K562 (cell line): ENCODE results near the gene TDRD9. TPM values are rescaled to one million over a fixed set of nuclear protein-coding genes. Genes with fewer than 3 reads are reported as not detected.

Experiments used
- ARID3B ChIP-seq: fragments of 250-450 bp; sonication (Bioruptor Pico); IDR thresholded peaks from 2 replicates; pipeline ENCODE4 v1.4.0; 2020; ENCODE audit warnings: borderline replicate concordance
- CTCF ChIP-seq, 3 experiments: IDR thresholded peaks in 2 of 3; conservative IDR thresholded peaks in 1 of 3; 2 replicates each; pipeline ENCODE4 v1.5.1; 2011 to 2012; ENCODE audit warnings: low read length in 3 of 3, mild to moderate bottlenecking in 3 of 3, control low read depth in 2 of 3, improper control_type of control experiment in 1 of 3, inconsistent platforms in 1 of 3, low read depth in 1 of 3, mixed read lengths in 1 of 3, moderate library complexity in 1 of 3; ENCODE audit not compliant: insufficient read depth in 2 of 3
- ESRRB ChIP-seq: fragments of 250-450 bp; sonication (Bioruptor Pico); IDR thresholded peaks from 2 replicates; pipeline ENCODE4 v1.5.0; 2020; ENCODE audit warnings: mild to moderate bottlenecking, moderate library complexity, borderline replicate concordance
- KHSRP ChIP-seq: fragments of 450-650 bp; IDR thresholded peaks from 2 replicates; pipeline ENCODE4 v1.6.1; 2017
- RAD21 ChIP-seq, 2 experiments: fragments of 250-450 bp in 1 of 2; fragments of 450-650 bp in 1 of 2; sonication (Bioruptor Pico) in 1 of 2; formaldehyde crosslinking in 1 of 2; IDR thresholded peaks in 1 of 2; conservative IDR thresholded peaks in 1 of 2; 2 replicates each; pipeline versions ENCODE4 v1.4.0 to v1.8.0; 2020 to 2022; ENCODE audit warnings: mild to moderate bottlenecking in 2 of 2, moderate library complexity in 1 of 2
- RB1 ChIP-seq: fragments of 450-650 bp; IDR thresholded peaks from 2 replicates; pipeline ENCODE4 v1.6.1; 2017; ENCODE audit warnings: low read depth, mild to moderate bottlenecking
- SMC3 ChIP-seq: conservative IDR thresholded peaks from 2 replicates; pipeline ENCODE4 v1.6.1; 2011; ENCODE audit warnings: low read depth, low read length, improper control_type of control experiment; ENCODE audit not compliant: insufficient read depth
- ZBTB43 ChIP-seq: sonication (generic); formaldehyde crosslinking; IDR thresholded peaks from 2 replicates; pipeline ENCODE4 v1.8.0; 2023; ENCODE audit warnings: mild to moderate bottlenecking, missing genetic modification reagents
- polyA plus RNA-seq, 8 experiments: library from polyadenylated mRNA; depleted of rRNA in 4 of 8; stranded (reverse) in 5 of 8; unstranded in 3 of 8; fragments of >200 nt; fragmentation: Nextera tagmentation in 2 of 8; fragmentation: Illumina TruSeq in 1 of 8; extraction: Ambion mirVana in 2 of 8; extraction: Trizol in 1 of 8; gene quantifications; 2 replicates each; pipeline versions ENCODE4 v1.2.1 to v1.2.3, GENCODE V29; 2011 to 2014; ENCODE audit warnings: inconsistent platforms in 1 of 8, missing spikeins in 1 of 8
- total RNA-seq, 7 experiments: library from RNA; depleted of rRNA in 6 of 7; stranded (reverse); fragments of >200 nt in 6 of 7; fragmentation: Illumina TruSeq in 2 of 7; extraction: Trizol in 2 of 7; gene quantifications; 2 replicates each; pipeline versions ENCODE4 v1.2.1 to v1.2.3, GENCODE V29; 2011 to 2021; ENCODE audit warnings: low replicate concordance in 1 of 7
- TF ChIP-seq, protein P1 (sequence below), 2 experiments: fragments of 450-650 bp; formaldehyde crosslinking in 1 of 2; IDR thresholded peaks; 2 replicates each; pipeline versions ENCODE4 v1.4.0 to v1.6.1; 2014 to 2020; ENCODE audit warnings: mild to moderate bottlenecking in 2 of 2, borderline replicate concordance in 1 of 2, low read depth in 1 of 2
- TF ChIP-seq, protein P2 (sequence below): fragments of 450-650 bp; IDR thresholded peaks from 2 replicates; pipeline ENCODE4 v1.6.1; 2016

TDRD9 gene
- total and polyA plus RNA-seq, 9 of the 15 experiments (the other 6 are each of a cell fraction or from before 2014, with no cell fraction given): 0.04 to 0.14 (median 0.04) TPM; not detected in 5

DNA sequence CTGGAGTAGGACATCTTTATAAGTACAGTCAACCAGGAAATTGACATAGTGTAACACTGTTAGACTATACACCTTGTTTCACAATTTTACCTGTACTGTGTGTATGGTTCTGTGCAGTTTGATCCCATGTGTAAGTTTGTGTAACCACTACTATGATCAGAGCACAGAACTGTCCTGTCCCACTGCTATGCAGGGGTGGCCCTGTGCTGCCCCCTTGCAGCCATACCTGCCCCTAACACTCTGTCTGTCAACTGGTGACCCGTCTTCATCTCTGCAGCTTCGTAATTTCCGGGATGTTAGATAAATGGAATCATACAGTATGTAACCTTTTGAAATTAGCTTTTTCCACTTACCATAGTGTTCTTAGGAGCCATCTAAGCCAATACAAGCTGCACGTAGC, 72.7 kb downstream of the TDRD9 start (continued):
- TF ChIP-seq ZBTB43: no peak
- peak; percentile 45; the same call in 1 of the 2 replicates for TF ChIP-seq SMC3
- peak; percentile 6 to 62; a peak in 2 of 4 replicates for TF ChIP-seq RAD21 (CRISPR knock-in tag; conservative IDR thresholded peaks at IDR 0.05 in 1 of 2, IDR thresholded peaks at IDR 0.05 in 1 of 2)
- TF ChIP-seq ARID3B: no peak
- TF ChIP-seq KHSRP: no peak
- TF ChIP-seq, protein P1, sequence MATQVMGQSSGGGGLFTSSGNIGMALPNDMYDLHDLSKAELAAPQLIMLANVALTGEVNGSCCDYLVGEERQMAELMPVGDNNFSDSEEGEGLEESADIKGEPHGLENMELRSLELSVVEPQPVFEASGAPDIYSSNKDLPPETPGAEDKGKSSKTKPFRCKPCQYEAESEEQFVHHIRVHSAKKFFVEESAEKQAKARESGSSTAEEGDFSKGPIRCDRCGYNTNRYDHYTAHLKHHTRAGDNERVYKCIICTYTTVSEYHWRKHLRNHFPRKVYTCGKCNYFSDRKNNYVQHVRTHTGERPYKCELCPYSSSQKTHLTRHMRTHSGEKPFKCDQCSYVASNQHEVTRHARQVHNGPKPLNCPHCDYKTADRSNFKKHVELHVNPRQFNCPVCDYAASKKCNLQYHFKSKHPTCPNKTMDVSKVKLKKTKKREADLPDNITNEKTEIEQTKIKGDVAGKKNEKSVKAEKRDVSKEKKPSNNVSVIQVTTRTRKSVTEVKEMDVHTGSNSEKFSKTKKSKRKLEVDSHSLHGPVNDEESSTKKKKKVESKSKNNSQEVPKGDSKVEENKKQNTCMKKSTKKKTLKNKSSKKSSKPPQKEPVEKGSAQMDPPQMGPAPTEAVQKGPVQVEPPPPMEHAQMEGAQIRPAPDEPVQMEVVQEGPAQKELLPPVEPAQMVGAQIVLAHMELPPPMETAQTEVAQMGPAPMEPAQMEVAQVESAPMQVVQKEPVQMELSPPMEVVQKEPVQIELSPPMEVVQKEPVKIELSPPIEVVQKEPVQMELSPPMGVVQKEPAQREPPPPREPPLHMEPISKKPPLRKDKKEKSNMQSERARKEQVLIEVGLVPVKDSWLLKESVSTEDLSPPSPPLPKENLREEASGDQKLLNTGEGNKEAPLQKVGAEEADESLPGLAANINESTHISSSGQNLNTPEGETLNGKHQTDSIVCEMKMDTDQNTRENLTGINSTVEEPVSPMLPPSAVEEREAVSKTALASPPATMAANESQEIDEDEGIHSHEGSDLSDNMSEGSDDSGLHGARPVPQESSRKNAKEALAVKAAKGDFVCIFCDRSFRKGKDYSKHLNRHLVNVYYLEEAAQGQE (IDR thresholded peaks at IDR 0.05; ENCODE audit: borderline replicate concordance): peak; percentile 35; the same call in 1 of the 2 replicates
- TF ChIP-seq, protein P1 (CRISPR knock-in tag; IDR thresholded peaks at IDR 0.05; ENCODE audit: low read depth): no peak
- TF ChIP-seq, protein P2, sequence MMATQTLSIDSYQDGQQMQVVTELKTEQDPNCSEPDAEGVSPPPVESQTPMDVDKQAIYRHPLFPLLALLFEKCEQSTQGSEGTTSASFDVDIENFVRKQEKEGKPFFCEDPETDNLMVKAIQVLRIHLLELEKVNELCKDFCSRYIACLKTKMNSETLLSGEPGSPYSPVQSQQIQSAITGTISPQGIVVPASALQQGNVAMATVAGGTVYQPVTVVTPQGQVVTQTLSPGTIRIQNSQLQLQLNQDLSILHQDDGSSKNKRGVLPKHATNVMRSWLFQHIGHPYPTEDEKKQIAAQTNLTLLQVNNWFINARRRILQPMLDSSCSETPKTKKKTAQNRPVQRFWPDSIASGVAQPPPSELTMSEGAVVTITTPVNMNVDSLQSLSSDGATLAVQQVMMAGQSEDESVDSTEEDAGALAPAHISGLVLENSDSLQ: 0 out of 2 replicates have a peak, but pooled peaks have one; percentile 25
- no peak for TF ChIP-seq ESRRB
- TF ChIP-seq RB1: no peak
- TF ChIP-seq CTCF (IDR thresholded peaks at IDR 0.05 in 2 of 3, conservative IDR thresholded peaks at IDR 0.05 in 1 of 3; ENCODE audit: insufficient read depth in 2 of 3, low read depth in 1 of 3, low read length in 3 of 3): peak; percentile 57 to 72 (median 65)
